ENCODE results near the gene ATXN7L2. TPM values are rescaled to one million over a fixed set of nuclear protein-coding genes. Genes with fewer than 3 reads are reported as not detected.
A peak's percentile ranks its signal among the peaks of the same experiment; 100 is the strongest.

Gene ATXN7L2
- total RNA-seq, 1 experiment from 2014 or later: 1.4 TPM

DNA sequence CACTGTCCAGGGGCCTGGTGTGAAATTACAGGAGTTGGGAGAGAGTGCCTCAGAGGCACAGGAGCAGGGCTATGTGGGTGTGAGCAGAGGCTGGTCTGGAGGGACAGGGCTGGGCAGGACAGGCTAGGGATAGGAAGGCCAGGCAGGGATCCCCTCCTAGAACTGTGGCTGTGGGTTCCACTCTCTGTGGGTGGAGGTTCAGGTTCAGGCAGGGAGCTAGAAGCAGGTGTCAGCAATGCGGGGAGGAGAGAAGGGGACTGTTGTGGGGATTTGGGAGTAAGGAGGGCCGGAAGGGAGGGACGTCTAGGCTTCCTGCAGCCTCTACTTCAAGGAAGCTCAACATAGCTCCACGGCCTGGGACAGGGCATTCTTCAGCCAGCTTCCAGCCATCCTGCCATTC, 47.7 kb downstream of the ATXN7L2 start:
- in situ Hi-C loops (cut with HindIII; ENCODE audit: low pct_unique_long_range_greater_than_20kb, low sequenced_read_pairs): no loop called here
- DNase-seq (ENCODE audit: low read depth, low spot score): no peak

DNA sequence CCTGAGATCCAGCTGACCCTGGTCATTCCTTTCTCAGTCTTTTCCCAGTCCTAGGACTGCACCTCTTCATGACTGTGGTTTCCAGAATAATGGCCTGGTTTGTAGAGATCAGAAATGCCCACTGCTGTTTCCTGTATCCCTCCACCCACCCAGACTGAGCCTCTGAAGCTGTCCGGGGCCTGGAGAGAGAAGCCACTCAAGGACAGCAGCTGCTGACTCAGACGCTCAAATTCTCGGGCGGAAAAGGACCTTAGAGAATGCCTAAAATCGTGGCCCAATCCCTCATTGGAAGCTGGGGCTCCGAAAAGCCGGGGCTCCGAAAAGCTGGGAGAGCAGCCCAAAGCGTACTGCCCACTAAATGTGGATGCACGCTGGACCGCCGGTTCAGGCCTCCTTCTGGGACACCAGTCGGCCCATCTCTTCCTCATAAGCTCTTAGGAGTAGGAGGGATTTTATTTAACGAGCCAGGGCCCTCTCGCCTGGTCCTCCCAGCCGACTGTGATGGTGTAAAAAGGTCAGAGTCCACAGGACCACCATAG, 48.2 kb downstream of the ATXN7L2 start:
- no peak for DNase-seq (ENCODE audit: low read depth, low spot score)
- in situ Hi-C loops (cut with HindIII; ENCODE audit: low pct_unique_long_range_greater_than_20kb, low sequenced_read_pairs): no loop called here

DNA sequence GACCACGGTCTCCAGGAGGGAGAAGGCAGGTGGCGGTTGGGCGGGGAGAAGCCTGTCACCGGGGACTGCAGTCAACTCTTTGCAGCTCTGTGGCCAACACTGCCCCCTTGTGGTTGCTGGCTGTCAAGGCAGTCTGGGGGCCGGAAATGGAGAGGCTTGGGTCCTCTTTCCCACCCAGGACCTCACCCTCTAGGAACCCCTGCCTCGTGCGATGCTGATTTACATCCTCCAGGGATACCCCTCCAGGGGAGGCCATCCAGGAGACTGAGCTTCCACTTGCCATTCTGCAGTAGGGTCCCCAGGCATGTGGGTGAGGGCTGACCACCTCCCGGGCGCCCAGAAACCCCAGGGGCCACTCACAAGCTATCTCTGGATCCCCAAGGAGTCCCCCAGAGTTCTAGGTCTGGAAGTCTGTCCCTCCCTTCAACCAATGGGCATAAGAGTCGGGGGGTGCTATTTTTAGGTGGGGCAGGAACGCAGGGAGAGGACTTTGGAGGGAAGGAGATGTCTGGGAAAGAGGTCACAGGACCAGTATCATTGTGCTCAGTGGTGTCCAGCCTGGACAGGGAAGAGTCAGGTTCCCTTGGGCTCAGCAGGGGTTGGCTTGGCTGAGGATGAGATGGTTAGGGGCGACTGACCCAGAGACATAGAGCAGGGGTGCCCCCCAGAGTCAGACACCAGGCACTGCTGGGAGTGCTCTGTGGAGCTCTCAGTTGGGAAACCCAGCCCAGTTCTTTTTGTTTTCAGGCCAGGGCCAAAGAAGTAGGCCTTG, 48.8 kb downstream of the ATXN7L2 start:
- in situ Hi-C loops (cut with HindIII; ENCODE audit: low pct_unique_long_range_greater_than_20kb, low sequenced_read_pairs): no loop called here
- DNase-seq (ENCODE audit: low read depth, low spot score): peak; percentile 78

DNA sequence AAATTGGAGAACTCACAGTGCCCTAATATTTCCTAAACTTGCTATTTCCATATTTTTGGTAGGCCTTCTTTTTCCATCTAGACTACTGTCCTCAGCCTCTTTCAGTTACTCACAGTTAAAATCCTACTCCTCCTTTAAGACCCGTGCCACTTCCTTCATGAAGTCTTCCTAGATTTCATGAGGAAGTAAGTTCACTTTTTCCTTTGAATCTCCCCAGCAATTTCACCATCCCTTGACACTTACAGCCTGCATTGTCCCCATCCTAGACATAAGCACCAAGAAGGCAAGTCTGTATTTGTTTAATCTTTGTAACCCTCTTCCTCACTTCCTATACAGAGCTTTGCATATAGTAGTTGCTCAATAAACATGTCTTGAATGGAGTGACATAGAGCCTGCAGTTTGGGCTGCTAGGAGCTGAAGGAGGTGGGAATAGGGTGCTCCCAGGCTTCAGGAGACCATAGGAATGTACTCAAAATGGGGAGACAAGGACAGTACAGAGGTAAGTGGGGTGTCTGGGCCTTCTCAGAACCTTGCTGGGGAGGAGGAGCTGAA, 50.7 kb downstream of the ATXN7L2 start:
- no peak for DNase-seq (ENCODE audit: low read depth, low spot score)
- in situ Hi-C loops (cut with HindIII; ENCODE audit: low pct_unique_long_range_greater_than_20kb, low sequenced_read_pairs): no loop called here

DNA sequence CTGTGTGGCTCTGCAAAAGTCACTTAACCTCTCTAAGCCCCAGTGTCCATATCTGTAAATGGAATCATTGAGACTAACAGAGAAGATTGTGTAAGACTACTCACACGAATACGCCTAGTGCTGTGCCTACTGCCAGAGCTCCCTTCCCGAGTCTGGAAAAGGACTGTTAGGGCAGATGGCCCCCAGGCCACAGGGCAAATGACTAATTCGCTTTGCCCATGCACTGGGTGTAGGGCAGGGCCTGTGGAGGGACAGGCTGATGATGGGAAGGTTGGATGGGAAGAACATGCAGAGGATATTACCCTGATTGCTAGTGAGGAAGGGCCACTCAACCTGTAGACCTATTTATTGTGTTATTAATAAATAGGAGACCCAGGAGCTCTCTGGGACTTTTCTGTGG, 51.8 kb downstream of the ATXN7L2 start:
- peak; percentile 22 for DNase-seq (ENCODE audit: low read depth, low spot score)
- in situ Hi-C loops (cut with HindIII; ENCODE audit: low pct_unique_long_range_greater_than_20kb, low sequenced_read_pairs): no loop called here

DNA sequence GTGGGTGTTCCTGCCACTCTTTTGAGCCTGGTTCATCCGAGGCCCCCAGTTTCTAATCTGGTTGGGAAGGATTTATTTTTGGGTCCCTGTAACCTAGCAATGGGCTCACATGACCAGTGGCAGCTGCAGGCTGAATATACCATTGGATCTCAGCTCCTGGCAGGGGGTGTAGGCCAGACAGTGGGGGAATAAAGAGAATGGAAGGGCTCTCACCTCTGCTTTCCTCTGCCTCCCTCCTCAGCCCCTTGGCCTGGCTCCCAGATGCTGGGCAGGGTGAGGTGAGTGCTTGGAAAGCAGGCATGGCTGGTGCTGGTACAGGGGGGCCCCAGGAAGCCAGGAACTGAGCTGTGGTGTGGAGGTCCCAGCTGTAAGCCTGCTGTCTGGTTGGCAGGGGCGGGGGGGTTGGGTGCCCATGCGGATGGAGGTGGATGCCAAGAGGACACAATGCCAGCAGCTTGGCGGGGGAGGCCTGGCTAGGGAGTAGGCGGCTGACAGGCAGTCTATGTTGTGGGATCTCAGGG, 52.3 kb downstream of the ATXN7L2 start:
- no peak for DNase-seq (ENCODE audit: low read depth, low spot score)
- in situ Hi-C loops (cut with HindIII; ENCODE audit: low pct_unique_long_range_greater_than_20kb, low sequenced_read_pairs): no loop called here

DNA sequence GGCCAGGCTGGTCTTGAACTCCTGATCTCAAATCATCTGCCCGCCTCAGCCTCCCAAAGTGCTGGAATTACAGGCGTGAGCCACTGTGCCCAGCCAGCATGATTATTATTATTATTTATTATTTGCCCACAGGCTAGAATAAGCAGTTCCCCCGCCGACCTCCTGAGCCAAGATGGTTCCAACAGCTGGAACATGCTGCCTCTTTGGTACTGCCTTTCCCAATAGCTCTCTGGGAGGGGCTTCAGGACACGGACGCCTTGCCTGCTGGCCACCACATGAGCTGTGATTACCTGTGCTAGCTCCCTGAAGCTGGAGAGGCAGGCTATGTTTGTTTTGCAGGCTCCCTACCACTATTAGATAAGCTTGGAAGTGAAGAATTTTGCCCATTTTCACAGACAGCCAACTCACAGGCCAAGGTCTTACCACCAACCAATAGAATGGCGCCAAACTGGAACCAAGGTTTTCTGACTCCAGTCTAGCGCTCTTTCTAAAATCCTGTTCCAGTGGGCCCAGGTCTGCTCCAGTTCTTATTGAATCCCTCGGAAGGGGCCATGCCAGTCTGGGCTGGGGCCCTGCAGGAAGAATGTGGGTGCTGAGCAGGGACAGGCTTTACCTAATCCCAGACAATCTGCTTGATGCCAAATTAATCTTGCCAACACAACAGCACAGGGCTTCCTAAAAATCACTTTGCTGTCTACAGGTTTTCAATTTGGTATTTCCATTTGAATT, 53.9 kb downstream of the ATXN7L2 start:
- in situ Hi-C loops (cut with HindIII; ENCODE audit: low pct_unique_long_range_greater_than_20kb, low sequenced_read_pairs): no loop called here
- DNase-seq (ENCODE audit: low read depth, low spot score): no peak

DNA sequence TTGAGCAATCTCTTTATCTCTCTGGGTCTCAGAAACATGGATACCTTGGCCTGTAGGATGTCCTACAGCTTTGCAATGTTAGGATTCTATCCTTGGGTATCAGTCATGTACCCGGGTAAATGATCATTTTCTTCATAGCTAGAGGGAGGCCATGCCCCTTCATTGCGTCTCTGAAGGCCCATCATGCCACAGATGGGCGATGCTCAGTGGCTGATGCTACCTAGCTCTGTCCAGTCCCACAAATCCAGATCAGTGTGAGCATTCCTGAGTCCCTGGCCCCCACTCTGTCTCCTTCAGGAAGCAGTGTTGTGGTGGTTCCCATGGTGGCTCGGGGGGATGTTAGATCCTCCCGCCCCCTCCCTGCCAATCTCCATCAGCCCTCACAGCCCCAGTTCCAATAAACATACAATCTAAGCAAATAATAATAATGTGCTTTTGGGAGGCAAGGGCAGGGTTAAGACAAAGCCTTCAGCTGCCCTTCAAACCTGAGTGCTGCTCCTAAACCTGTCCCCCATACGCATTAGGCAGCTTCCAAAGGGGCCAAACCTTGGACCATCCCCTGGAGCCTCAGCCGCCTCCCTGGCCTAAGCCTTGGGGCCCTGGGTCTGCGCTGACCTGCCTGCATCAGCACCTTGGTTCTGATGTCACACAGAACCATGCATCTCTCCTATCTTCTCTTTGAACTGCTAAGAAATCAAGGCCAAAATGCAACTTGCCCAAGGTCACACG, 55.3 kb downstream of the ATXN7L2 start:
- in situ Hi-C loops (cut with HindIII; ENCODE audit: low pct_unique_long_range_greater_than_20kb, low sequenced_read_pairs): no loop called here
- no peak for DNase-seq (ENCODE audit: low read depth, low spot score)

DNA sequence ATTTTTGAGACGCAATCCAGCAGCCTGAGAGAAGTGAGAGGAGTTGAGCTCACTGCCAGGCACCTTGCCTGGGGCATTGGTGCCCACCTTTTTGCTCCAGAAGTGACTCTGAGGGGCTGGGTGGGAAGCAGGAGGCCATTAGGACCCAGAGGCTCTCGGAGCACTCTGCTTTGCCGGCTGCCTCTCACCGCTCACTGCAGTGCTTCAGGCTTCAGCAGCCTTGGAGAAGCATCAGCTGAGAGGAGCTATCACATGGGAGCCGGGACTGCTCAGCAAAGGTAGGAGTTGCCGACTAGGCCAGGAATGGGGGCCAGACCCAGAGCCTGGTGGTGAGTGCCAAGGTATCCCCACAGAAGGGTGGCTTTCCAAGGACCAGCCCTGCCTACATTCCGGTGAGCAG, 56.0 kb downstream of the ATXN7L2 start, which contains the start of gene GPR61:
TSS of gene GPR61 (plus strand) at position 197 of the 400 bp plus-strand sequence. CDS start 3,151 bp downstream, outside the sequence.
- in situ Hi-C loops (cut with HindIII; ENCODE audit: low pct_unique_long_range_greater_than_20kb, low sequenced_read_pairs): no loop called here
- DNase-seq (ENCODE audit: low read depth, low spot score): no peak

DNA sequence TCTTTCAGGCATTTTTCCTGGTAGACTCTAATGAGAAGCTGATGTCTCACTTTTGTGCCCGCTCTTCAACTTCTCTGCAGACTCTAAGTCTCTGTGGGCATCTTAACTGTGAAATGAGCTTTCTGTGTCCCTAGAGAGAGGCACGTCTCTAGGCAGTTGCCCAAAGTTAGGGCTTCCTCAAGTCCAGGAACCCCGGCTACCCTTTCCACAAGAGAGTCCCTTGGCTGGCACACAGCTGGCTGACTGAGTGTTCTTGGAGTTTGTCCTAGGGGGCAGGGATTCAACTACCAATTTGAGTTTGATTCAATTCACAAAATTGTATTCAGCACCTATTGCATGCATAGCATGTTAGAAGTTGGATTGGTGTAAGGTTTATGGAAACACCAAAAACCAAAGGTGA, 57.4 kb downstream of the ATXN7L2 start:
- DNase-seq (ENCODE audit: low read depth, low spot score): no peak
- in situ Hi-C loops (cut with HindIII; ENCODE audit: low pct_unique_long_range_greater_than_20kb, low sequenced_read_pairs): no loop called here

Other genes with a start within 250 kb of the ATXN7L2 start
- 3.5 TPM in 2 replicates for gene CELSR2, start 234.4 kb upstream of the ATXN7L2 start, total RNA-seq (2014; rRNA removed; shearing (Covaris generic))
- gene PSRC1, start 200.8 kb upstream of the ATXN7L2 start, total RNA-seq (2014; rRNA removed; shearing (Covaris generic)): 17.1 and 17.3 TPM in 2 replicates
- 0.18 TPM in 1 of 2 replicates, not detected in the other for gene MYBPHL, start 176.9 kb upstream of the ATXN7L2 start, total RNA-seq (2014; rRNA removed; shearing (Covaris generic))
- 23.7 and 25.8 TPM in 2 replicates for gene SORT1, start 86.0 kb upstream of the ATXN7L2 start, total RNA-seq (2014; rRNA removed; shearing (Covaris generic))
- 103 and 108 TPM in 2 replicates for gene PSMA5, start 57.5 kb upstream of the ATXN7L2 start, total RNA-seq (2014; rRNA removed; shearing (Covaris generic))
- 0.35 and 0.37 TPM in 2 replicates for gene SYPL2, start 17.4 kb upstream of the ATXN7L2 start, total RNA-seq (2014; rRNA removed; shearing (Covaris generic))
- 4.5 and 4.7 TPM in 2 replicates for gene CYB561D1, start 10.2 kb downstream of the ATXN7L2 start, total RNA-seq (2014; rRNA removed; shearing (Covaris generic))
- 2.4 and 2.6 TPM in 2 replicates for gene AMIGO1, start 25.8 kb downstream of the ATXN7L2 start, total RNA-seq (2014; rRNA removed; shearing (Covaris generic))
- gene GPR61, start 56.0 kb downstream of the ATXN7L2 start, total RNA-seq (2014; rRNA removed; shearing (Covaris generic)): 0.03 and 0.98 TPM in 2 replicates
- gene GNAI3, start 64.7 kb downstream of the ATXN7L2 start, total RNA-seq (2014; rRNA removed; shearing (Covaris generic)): 8.3 TPM in 2 replicates
- gene GNAT2, start 135.7 kb downstream of the ATXN7L2 start, total RNA-seq (2014; rRNA removed; shearing (Covaris generic)): 0.11 and 0.18 TPM in 2 replicates
- 30.2 and 31.9 TPM in 2 replicates for gene AMPD2, start 135.9 kb downstream of the ATXN7L2 start, total RNA-seq (2014; rRNA removed; shearing (Covaris generic))
- gene GSTM4, start 172.2 kb downstream of the ATXN7L2 start, total RNA-seq (2014; rRNA removed; shearing (Covaris generic)): 32.1 and 43.6 TPM in 2 replicates
- gene GSTM2, start 184.2 kb downstream of the ATXN7L2 start, total RNA-seq (2014; rRNA removed; shearing (Covaris generic)): 2.2 and 5.9 TPM in 2 replicates
- gene GSTM1, start 203.9 kb downstream of the ATXN7L2 start, total RNA-seq (2014; rRNA removed; shearing (Covaris generic)): not detected in 2 replicates
- gene GSTM5, start 228.3 kb downstream of the ATXN7L2 start, total RNA-seq (2014; rRNA removed; shearing (Covaris generic)): not detected in 2 replicates